Ascending aorta (tissue), 2 donors: ENCODE results near the gene GRAMD4. TPM values are rescaled to one million over a fixed set of nuclear protein-coding genes. Genes with fewer than 3 reads are reported as not detected.

Experiments used
- DNase-seq, 2 donors: peaks; one replicate each; pipeline ENCODE4 v3.0.0-alpha.2; 2019; ENCODE audit warnings: low spot score in 2 of 2
- H3K27ac ChIP-seq, 2 donors: fragments of 200-600 bp; sonication (generic); one replicate each; pipeline ENCODE4 v1.5.1; 2016 to 2017; ENCODE audit warnings: mild to moderate bottlenecking in 1 of 2
- H3K27me3 ChIP-seq: fragments of 200-600 bp; sonication (generic); one replicate; pipeline ENCODE4 v1.5.1; 2017
- H3K36me3 ChIP-seq, 2 donors: fragments of 200-600 bp; sonication (generic); one replicate each; pipeline ENCODE4 v1.5.1; 2016
- H3K4me1 ChIP-seq, 2 donors: fragments of 200-600 bp; sonication (generic); one replicate each; pipeline ENCODE4 v1.5.1; 2016 to 2017; ENCODE audit warnings: mild to moderate bottlenecking in 1 of 2
- H3K4me3 ChIP-seq, 2 donors: fragments of 200-600 bp; sonication (generic); one replicate each; pipeline ENCODE4 v1.5.1; 2016 to 2017; ENCODE audit warnings: mild to moderate bottlenecking in 1 of 2
- H3K9me3 ChIP-seq, 2 donors: fragments of 200-600 bp; sonication (generic); one replicate each; pipeline ENCODE4 v1.5.1; 2016
- CTCF ChIP-seq, 3 experiments: fragments of 200-600 bp in 2 of 3; fragments of 450-650 bp in 1 of 3; sonication (generic) in 2 of 3; IDR thresholded peaks; one replicate each; pipeline ENCODE4 v1.5.1; 2016 to 2019; ENCODE audit warnings: antibody characterized with exemption in 3 of 3, mild to moderate bottlenecking in 1 of 3, moderate library complexity in 1 of 3
- intact Hi-C: fragments of 100-400 bp; cut with DNase I; formaldehyde crosslinking; loops from one replicate; pipeline ENCODE4 v1.15.1; 2023
- total RNA-seq: library from RNA; depleted of rRNA; stranded (reverse); fragments of >200 nt; gene quantifications from one replicate; pipeline ENCODE4 v1.1.0, GENCODE V29; 2016

The GRAMD4 gene
- total RNA-seq, 1 donor from 2014 or later: 20.2 TPM

DNA sequence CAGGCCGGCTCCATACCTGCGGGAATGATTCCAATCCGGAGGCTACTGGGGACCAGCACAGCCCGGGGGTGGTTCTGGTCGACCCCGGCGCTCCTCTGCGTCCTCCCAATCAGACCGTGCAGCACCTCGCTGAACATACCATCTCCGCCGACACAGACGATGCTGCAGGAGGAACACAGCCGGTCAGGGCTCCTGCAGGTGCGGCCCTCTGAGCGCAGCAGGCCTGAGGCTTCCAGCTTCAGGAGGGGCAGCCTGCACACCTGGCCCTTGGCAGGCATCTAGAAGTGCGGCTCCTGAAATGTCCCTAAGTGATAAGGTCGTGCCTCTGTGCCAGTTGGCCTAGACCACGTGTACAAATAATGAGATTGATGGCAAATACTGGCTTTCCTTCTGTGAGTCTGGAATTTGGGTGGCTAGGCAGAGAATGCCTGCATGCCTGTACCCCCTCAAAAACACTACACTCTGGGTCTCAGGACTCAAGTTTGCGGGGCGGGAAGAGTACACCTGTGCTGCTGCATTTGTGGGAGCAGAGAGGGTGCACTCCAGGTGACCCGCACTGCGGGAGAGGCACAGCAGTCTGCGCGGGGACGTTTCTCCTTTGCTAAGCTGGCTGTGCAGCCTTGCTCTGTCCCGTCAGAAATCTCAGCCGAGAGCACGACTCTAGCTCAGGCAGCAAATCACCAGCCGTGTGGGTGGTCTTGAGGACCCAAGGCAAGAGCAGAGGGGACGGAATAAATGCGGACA lies 87.8 kb downstream of the GRAMD4 start:
- TF ChIP-seq CTCF (IDR thresholded peaks at IDR 0.05): no peak
- Histone ChIP-seq H3K27me3 (no peaks in the 10 kb centered on the region), H3K27ac (no peak overlapping the region), H3K4me1 (no peaks in the 10 kb centered on the region), H3K9me3 (no peaks in the 10 kb centered on the region), H3K4me3 (no peak overlapping the region), H3K36me3 (peaks cover 79 to 85% of the 10 kb centered on the region in 2 donors)
- no peak for DNase-seq
- intact Hi-C loops: no loop called here

DNA sequence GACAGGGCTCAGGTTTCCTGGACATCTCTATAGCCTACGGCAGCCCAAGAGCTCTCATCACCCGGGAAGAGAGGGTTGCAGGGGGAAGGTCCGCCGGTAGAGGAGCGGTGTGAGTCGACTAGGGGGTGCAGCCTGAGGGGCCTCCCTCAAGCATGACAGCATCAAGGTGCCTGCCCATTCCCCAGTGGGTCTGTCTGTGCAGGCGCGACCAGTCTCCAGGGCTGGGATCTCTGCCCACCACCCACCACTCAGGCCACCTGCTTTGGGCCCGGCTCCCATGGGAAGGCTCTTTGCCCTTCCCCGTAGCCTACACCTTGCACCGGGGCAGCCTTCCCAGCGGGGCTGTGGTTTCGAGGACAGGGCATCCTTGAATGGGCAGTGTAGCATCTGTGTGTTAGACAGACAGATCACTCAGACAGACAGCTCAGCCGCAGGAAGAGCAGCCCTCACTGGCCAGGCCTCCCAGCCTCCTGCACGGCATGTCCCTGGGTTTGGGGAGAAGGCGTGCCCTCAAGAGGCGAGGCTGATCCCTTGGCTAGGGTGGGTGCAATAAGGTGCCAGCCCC lies 88.7 kb downstream of the GRAMD4 start:
- no peak for DNase-seq
- H3K9me3 ChIP-seq: no peaks in the 10 kb centered on the region
- no peak overlapping the region for H3K4me3 ChIP-seq
- H3K4me1 ChIP-seq: no peaks in the 10 kb centered on the region
- H3K27ac ChIP-seq: no peak overlapping the region
- peaks cover 70 to 77% of the 10 kb centered on the region in 2 donors for H3K36me3 ChIP-seq
- TF ChIP-seq CTCF (IDR thresholded peaks at IDR 0.05): no peak
- intact Hi-C loops: no loop called here
- H3K27me3 ChIP-seq: no peaks in the 10 kb centered on the region

DNA sequence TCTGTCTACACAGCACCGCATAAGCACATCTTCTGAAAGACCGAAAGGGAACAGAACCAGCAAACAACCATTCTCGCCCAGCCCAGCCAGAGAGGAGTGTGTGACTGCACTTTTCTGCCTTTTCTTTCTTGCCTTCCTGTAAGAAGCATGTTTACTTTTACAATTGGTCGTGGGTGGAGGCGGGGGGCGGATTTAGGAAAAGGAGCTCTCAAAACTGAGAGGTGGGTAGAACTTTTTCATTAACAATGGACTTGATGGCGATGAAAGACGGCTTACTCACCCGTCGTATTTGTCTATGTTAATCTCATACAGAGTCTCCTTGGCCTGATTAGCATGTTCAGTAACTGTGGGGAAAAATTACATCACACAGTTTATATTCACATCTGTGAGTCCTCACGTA lies 90.6 kb downstream of the GRAMD4 start:
- no peak overlapping the region for H3K27ac ChIP-seq
- no peak for TF ChIP-seq CTCF (IDR thresholded peaks at IDR 0.05)
- no peak for DNase-seq
- H3K27me3 ChIP-seq: no peaks in the 10 kb centered on the region
- H3K36me3 ChIP-seq: peaks cover 58 to 61% of the 10 kb centered on the region in 2 donors
- intact Hi-C loops: no loop called here
- peaks cover 0 to 4% of the 10 kb centered on the region in 2 donors for H3K4me1 ChIP-seq
- H3K9me3 ChIP-seq: no peaks in the 10 kb centered on the region
- H3K4me3 ChIP-seq: no peak overlapping the region

DNA sequence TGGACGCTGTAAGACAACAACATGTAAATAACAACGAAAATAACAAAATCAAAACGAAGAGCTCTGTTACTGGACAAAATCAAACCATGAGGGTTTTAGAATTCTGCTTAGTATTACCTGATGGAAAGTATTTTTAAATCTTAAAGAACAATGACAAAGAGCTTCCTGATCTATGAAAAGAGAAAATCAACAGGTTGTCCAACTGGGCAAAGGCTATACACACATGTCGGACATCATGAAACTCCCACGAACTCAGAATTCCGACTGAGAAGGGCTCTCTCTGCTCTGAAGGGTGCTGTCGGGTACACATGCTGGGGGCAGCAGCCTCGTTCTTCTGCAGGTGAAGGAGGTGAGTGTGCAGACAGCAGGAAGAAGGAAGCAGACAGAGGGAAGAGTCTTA lies 92.1 kb downstream of the GRAMD4 start:
- TF ChIP-seq CTCF (IDR thresholded peaks at IDR 0.05): no peak
- H3K27me3 ChIP-seq: no peaks in the 10 kb centered on the region
- H3K9me3 ChIP-seq: no peaks in the 10 kb centered on the region
- no peak overlapping the region for H3K27ac ChIP-seq
- intact Hi-C loops: no loop called here
- no peak overlapping the region for H3K4me3 ChIP-seq
- H3K4me1 ChIP-seq: peaks cover 0 to 4% of the 10 kb centered on the region in 2 donors
- no peak for DNase-seq
- H3K36me3 ChIP-seq: peaks cover 50 to 63% of the 10 kb centered on the region in 2 donors

GRCh38 chr22:46714550-46714949 lies 94.4 kb downstream of the GRAMD4 start:
- Histone ChIP-seq H3K36me3 (peaks cover 46 to 61% of the 10 kb centered on the region in 2 donors), H3K4me3 (no peak overlapping the region), H3K27ac (peak overlapping the region in 1 of 2 donors; percentile 36), H3K9me3 (no peaks in the 10 kb centered on the region), H3K27me3 (no peaks in the 10 kb centered on the region), H3K4me1 (peaks cover 0 to 4% of the 10 kb centered on the region in 2 donors)
- intact Hi-C loops: no loop called here
- TF ChIP-seq CTCF (IDR thresholded peaks at IDR 0.05): no peak
- DNase-seq: no peak
